HG02678 (cell line): ENCODE data around the gene IFNL2.
"Not testable (repeated sequence)": the region's sequence is repeated elsewhere in the genome, so short reads cannot be mapped to it uniquely, and the experiment has no call there.

Experiments used
- ATAC-seq: cut with Tn5 transposase; IDR thresholded peaks from one replicate; pipeline ENCODE4 v1.9.1; 2021; ENCODE audit warnings: mild to moderate bottlenecking, moderate library complexity; ENCODE audit not compliant: unreplicated experiment

The IFNL2 gene

DNA sequence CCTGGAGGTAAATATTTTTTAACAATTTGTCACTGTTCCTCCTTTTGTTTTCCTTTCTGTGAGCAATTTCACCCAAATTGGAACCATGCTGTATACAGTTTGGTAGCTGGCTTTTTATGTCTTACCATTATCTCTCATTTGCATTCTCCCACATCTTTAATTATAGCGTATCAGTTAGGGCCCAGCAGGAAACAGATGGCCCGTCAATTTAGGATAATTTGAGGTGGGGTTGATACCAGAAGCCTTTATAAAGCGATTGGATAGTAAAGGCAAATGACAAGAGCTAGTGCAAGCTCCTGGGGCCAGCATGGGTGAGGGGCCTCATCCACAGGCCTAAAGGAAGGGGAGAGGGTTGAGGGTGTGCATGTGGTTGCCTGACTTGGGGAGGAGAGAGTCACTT is 15.7 kb upstream of the IFNL2 start:
- no peak for ATAC-seq

GRCh38 chr19:39253374-39254149 is 14.6 kb upstream of the IFNL2 start:
- no peak for ATAC-seq

DNA sequence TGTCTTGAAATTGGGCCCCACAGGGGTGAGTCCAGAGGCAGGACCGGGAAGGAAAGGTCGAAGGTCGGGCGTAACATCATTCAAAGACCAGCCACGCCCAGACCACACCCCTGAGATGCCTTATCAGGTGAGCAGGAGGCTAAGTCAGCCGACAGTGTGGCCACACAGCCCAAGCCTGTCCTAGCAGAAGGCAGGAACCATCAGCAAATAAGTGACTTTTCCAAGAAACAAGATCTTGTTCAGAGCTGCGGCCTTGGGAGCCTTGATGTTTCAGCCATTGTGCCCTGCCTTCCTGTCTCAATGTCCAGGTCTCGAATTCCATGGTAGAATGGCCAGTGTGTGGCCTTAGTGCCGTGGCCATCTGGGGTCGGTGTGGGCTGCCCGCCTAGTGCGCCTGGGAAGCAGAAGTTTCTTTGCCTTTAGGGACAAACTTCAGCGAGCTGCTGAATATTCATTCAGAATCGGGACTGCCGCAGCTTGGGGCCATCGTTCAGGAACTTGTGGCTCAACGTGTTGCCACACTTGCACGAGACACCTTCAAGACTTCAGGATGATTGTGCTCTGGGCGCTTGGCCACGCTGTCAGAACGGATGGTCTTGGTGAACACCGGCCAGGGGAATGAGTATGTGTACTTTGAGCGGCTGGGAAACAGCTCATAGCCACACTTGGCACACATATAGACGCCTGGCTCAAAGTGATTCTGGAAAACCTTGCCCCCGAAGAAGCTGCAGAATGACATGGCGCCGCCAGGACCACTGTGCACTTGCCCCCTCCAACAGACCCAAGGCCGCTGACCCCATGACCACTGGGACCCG is 13.5 kb upstream of the IFNL2 start:
- no peak for ATAC-seq

DNA sequence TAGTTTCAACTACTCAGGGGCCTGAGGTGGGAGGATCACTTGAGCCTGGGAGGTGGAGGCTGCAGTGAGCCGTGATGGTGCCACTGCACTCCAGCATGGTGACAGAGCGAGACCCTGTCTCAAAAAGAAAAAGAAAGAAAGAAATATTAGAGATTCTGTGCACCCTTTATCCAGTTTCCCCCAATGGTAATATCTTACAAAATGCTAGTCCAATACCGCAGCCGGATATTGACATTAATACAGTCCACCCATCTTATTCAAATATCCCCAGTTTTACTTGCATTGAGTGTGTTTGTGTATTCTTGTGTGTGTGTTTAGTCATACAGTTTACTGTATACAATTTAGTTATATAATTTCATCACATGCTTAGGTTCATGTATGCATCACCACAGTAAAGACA is 11.0 kb upstream of the IFNL2 start:
- no peak for ATAC-seq

DNA sequence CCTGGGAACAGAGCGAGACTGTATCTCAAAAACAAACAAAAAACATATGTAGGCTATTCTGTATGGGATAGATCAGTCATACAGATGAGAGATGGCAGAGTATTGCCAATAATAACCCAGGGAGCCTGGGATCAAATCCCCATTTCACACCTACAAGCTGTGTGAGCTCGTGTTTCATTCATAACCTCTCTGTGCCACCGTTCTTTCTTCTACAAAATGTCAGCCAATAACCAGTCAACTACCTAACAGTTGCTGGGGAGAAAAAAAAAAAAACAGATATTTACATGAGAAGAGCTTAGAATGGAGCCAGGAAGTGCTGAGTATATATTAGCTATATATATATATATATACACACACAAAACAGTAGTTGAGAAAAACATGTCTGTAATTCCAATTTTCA is 6.5 kb upstream of the IFNL2 start:
- no peak for ATAC-seq

GRCh38 chr19:39262496-39262895 is 5.7 kb upstream of the IFNL2 start:
- ATAC-seq: no peak

GRCh38 chr19:39263912-39264305 is 4.3 kb upstream of the IFNL2 start:
- ATAC-seq: no peak

GRCh38 chr19:39264306-39265290 is 3.6 kb upstream of the IFNL2 start:
- ATAC-seq: no peak

- no peak for ATAC-seq
Observed at GRCh38 chr19:39265321-39265916, 2.8 kb upstream of the IFNL2 start.

DNA sequence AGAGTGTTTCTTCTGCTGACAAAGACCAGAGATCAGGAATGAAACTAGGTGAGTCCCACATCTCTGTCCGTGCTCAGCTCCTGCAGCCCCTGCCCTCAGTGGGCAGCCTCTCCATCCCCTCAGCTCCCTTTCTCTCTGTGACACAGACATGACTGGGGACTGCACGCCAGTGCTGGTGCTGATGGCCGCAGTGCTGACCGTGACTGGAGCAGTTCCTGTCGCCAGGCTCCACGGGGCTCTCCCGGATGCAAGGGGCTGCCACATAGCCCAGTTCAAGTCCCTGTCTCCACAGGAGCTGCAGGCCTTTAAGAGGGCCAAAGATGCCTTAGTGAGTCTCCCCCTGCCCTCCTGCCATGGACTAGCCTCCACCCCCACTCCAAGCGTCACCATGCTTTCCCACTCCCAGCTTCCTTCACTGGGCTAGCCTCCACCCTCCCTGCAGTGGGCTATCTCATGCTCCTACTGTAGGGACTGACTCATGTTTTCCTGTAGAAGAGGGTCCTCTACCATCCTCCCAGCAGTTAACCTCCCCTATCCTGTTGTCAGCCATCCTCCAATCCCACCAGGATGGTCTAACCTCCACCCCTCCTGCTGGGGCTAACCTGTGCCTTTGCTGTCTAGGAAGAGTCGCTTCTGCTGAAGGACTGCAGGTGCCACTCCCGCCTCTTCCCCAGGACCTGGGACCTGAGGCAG is 481 bp downstream of the IFNL2 start:
- ATAC-seq: not testable (repeated sequence)

DNA sequence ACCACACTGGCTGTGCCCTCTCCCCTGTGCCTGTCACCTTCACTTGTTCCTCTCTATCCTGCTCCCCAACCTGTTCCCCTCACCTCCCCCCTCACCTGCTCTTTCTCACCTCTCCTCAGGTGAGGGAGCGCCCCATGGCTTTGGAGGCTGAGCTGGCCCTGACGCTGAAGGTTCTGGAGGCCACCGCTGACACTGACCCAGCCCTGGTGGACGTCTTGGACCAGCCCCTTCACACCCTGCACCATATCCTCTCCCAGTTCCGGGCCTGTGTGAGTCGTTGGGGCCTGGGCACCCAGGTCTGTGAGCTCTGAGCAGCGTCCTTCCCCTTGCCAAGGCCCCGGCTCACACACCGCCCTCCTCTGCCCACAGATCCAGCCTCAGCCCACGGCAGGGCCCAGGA is 1.2 kb downstream of the IFNL2 start:
- not testable (repeated sequence) for ATAC-seq

GRCh38 chr19:39270036-39270871 is 2.1 kb downstream of the IFNL2 start:
- no peak for ATAC-seq

DNA sequence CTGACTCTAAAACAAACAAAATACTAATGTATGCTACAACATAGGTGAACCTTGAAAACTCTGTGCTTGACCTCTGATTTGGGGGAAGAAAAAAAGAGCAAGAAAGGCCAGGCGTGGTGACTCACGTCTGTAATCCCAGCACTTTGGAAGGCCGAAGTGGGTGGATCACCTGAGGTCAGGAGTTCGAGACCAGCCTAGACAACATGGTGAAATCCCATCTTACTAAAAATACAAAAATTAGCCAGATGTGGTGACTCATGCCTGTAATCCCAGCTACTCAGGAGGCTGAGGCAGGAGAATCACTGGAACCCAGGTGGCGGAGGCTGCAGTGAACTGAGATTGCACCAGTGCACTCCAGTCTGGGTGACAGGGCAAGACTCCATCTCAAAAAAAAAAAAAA is 5.7 kb downstream of the IFNL2 start:
- not testable (repeated sequence) for ATAC-seq

GRCh38 chr19:39275578-39275977 is 7.4 kb downstream of the IFNL2 start:
- no peak for ATAC-seq

- ATAC-seq: no peak
Observed at GRCh38 chr19:39276740-39277139, 8.5 kb downstream of the IFNL2 start.

DNA sequence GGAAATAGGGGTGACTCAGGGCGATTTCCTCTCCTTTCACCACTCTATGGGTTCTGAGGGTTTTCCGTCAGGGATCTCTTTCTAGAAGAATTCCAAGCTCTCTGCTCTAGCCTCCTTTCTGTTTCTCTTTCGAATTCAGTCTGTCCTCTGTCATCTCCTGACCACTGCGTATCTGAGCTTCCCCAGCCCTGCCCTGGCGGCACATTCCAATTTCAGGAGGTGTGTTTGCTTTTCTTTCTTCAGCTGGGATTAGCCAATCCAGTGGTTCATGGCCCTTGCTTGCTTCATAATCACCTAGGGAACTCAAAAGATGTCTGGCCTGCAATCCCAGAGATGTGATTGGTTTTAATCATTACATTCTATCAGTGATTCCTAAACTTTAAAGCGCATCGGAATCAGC is 9.4 kb downstream of the IFNL2 start:
- ATAC-seq: no peak

DNA sequence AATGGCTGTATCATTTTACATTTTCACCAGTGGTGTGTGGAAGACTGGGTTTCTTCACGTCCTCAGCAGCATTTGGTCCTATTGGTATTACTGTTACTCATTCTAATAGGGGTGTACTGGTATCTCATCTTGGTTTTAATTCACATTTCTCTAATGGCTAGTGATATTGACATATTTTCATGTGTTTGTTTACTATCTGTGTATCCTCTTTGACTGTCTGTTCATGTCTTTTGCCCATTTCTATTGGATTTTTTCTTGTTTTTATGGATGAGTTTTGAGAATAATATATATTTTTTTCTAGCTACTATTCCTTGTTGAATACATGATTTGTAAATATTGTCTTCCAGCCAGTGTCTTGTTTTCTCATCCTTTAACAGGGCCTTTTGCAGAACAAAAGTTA is 13.8 kb downstream of the IFNL2 start:
- ATAC-seq: no peak

DNA sequence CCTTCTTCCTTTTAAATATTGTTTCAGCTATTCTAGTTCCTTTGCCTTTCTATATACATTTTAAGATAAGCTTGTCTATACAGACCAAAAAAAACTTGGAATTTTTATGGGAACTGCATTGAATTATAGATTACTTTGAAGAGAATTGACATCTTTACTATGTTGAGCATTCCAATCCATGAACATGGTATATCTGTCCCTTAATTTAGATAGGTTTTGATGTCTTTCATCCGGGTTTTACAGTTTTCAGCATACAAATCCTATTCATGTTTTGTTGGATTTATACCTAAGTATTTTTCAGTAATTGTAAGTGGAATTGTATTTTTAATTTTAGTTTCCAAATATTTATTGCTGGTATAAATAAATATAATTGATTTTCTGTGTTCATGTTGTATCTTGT is 15.8 kb downstream of the IFNL2 start:
- ATAC-seq: no peak

DNA sequence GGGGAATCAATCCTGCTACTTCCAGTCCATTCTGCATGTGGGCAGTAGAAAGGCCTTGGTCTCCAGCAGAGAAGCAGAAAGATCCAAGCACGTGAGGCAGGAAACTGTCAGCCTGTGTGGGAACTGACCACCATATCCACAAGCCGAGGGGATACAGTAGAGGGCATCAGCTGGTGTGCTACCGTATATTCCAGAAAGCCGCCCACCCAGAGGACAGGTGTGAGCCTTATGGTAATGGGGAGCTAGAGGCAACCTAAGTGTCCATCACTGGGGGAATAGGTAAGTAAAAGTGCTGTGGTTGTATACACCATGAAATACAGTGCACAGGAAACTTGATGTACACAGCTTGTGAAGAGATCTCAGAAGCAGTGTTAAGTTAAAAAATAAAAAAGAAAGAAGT is 25.2 kb downstream of the IFNL2 start:
- no peak for ATAC-seq
